Gastroesophageal sphincter (tissue), 3 donors: ENCODE results near the gene HSP90AB1.

Experiments used
- CTCF ChIP-seq, 4 experiments: fragments of 200-600 bp in 2 of 4; fragments of 450-650 bp in 2 of 4; sonication (generic) in 1 of 4; IDR thresholded peaks; one replicate each; pipeline ENCODE4 v1.5.1; 2017 to 2019; ENCODE audit warnings: antibody characterized with exemption in 4 of 4, mild to moderate bottlenecking in 2 of 4, moderate library complexity in 2 of 4
- POLR2A ChIP-seq, 2 donors: fragments of 450-650 bp; IDR thresholded peaks; one replicate each; pipeline ENCODE4 v1.6.1; 2017; ENCODE audit warnings: antibody characterized with exemption in 2 of 2, mild to moderate bottlenecking in 2 of 2, moderate library complexity in 1 of 2

GRCh38 chr6:44301106-44301505 lies 54.2 kb downstream of the HSP90AB1 start:
- TF ChIP-seq POLR2A (IDR thresholded peaks at IDR 0.05) (no peak), CTCF (IDR thresholded peaks at IDR 0.05) (no peak)
